GM21381 (cell line): ENCODE data around the gene RAB31.
"Not testable (repeated sequence)": the region's sequence is repeated elsewhere in the genome, so short reads cannot be mapped to it uniquely, and the experiment has no call there.

Source experiments
- ATAC-seq: cut with Tn5 transposase; IDR thresholded peaks from one replicate; pipeline ENCODE4 v1.9.1; 2021; ENCODE audit warnings: mild to moderate bottlenecking, moderate library complexity; ENCODE audit not compliant: unreplicated experiment

Gene RAB31

GRCh38 chr18:9874728-9875127, 166.6 kb downstream of the RAB31 start:
- ATAC-seq: no peak

DNA sequence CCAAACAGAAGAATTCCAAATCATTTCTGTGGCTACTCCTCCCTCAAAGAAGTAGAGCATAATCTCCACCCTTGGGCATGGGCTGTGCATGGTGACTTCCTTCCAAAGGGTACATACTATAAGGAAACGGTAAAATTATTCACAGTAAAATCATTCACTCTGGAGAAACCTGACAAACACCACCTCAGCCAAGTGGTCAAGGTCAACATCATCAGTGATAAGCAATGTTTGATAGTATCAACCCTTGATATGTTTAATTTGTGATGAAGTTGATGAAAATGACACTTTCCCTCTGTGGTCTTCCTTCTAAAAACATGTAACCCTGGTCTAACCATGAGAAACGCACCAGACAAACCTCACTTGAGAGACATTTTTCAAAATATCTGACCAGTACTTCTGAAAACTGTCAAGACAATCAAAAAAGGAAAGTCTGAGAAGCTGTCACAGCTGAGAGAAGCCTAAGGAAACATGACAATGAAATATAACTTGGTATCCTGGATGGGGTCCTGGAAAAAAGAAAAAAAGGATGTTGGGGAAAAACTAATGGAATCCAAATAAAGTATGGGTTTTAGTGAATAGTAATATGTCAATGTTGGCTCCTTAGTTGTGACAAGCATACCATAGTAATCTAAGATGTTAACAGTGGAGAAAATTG, 168.2 kb downstream of the RAB31 start:
- ATAC-seq: no peak

DNA sequence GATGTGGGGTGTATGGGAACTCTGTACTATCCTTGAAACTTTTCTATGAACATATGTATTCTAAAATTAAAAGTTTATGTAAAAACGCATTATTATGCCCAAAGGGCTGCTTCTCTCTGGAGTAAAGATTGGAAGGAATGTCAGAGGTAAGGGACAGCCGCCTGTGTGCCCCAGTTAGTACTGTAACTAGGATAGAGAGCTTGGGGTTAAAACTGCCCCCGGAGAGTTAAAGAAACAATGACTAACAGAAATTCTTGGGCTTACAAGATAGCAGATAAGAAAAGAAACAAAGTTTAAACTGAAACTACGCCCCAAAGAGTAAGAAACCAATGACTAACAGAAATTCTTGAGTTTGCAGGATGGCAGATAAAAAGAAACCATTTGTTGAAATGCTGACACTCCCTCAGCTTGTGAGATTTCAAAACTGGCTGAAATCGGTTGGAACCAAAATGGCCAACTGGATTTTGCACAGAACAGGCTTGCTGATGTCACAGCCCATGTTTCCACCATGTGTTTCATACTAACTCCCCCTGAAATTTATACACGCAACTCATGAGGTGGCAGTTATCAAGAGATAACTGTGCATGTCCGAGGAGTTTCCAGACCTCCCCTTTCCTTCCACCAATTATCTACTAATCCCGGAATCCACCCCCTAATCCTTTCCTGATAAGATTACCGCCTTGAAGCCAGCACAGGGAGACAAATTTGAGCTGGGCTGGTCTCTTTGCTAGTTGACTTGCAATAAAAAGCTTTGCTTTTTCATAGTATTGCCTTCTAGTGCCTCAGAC, 169.0 kb downstream of the RAB31 start:
- ATAC-seq: no peak

DNA sequence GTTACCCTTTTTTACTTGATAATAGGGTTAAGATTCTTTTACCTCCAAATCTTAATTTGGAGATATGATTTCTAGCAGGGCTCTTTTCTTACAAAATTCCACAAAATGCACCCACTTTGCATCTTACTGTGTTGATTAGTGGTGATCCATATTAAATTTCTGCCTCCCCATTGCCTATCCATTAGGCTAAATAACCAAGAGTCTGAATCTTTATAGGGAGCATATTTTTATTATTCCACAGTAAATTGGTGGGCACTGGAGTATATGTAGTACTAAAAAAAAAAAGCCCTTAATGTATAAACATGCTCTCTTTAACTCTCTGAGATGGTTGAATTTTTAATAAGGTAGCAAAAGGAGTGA, 169.5 kb downstream of the RAB31 start:
- ATAC-seq: no peak

DNA sequence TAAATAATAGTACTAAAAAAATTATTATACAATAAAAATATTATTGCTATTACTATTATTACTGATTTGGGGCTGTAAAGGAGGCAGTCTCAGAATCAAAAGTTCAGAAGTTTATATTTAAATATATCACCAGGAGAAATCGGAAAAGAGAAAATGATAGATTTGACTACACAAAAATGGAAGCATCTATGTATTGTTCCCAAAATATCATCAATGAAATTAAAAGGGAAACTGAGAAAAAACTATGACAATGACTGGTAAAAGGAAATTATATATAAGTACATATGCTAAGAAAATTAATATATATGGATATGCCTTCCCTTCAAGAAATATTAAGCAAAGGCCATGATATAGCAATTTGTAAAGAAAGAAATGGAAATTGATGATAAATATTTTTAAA, 170.0 kb downstream of the RAB31 start:
- no peak for ATAC-seq

GRCh38 chr18:9878783-9879242, 170.7 kb downstream of the RAB31 start:
- ATAC-seq: no peak

GRCh38 chr18:9884090-9884489, 176.0 kb downstream of the RAB31 start:
- ATAC-seq: no peak

- ATAC-seq: no peak
These were observed 176.5 kb downstream of the RAB31 start for GRCh38 chr18:9884532-9885140.

GRCh38 chr18:9885170-9886004, 177.3 kb downstream of the RAB31 start, which contains the start of gene TXNDC2:
TXNDC2 (plus strand) TSS chr18:9885973; CDS start chr18:9886681, 708 bp downstream.
- no peak for ATAC-seq

GRCh38 chr18:9886005-9886348, 177.9 kb downstream of the RAB31 start:
- ATAC-seq: no peak

GRCh38 chr18:9887992-9888391, 179.9 kb downstream of the RAB31 start:
- ATAC-seq: no peak

DNA sequence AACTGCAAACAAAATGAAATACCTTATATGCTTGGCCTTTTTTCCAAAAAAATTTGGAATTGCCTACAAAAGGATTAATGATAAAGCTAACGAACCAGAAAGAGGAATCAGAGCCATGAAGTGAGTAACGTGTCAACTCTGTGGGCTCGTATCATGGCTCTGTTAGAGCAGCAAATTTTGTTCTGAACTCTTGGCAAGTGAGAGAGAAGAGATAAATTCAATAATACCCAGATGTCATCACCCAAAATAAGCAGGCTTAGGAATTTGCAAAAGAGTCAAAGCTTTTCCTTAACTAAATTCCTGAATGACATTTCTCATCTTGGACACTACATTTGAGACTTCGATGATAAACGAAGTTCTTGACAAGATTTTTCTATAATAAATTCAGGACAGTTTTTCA, 182.1 kb downstream of the RAB31 start:
- ATAC-seq: no peak

- ATAC-seq: no peak
These were observed 182.9 kb downstream of the RAB31 start for GRCh38 chr18:9890957-9891356.

DNA sequence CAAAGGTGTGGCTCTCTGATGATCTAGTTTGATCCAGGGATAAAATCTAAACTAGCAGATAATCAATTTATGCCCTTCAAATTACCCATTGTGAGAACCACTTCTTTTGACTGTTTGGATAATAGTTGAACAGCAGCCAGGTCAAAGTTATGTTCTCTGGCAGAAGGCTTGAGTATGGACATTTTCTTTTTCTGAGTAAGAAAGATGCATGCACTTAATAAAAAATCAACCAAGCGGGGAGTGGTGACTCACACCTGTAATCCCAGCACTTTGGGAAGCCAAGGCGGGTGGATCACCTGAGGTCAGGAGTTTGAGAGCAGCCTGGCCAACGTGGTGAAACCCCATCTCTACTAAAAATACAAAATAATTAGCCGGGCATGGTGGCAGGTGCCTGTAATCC, 183.4 kb downstream of the RAB31 start:
- not testable (repeated sequence) for ATAC-seq

DNA sequence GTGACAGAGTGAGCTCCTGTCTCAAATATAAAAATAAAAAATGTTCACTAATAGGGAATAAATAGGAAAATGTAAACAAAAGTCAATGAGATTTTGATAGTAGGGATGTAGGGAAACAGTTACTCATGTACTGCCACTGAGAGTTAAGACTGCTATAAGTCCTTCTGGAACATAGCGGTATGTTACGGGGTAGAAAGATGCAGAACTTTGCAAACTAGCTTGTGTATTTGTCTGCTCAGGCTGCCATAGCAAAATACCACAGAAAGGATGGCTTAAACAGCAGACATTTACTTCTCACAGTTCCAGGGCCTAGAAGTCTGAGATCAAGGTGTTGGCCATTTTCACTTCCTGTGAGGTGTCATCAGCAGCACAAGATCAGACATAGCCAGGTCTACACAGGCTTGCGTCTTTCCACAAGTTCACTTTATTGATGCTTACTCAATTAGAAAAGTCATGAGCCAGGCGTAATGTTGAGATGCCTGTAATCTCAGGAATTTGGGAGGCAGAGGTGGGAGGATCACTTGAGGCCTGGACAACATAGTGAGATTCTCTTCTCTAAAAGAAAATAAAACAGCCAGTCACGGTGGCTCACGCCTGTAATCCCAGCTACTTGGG, 186.5 kb downstream of the RAB31 start:
- no peak for ATAC-seq

- ATAC-seq: no peak
These were observed 189.0 kb downstream of the RAB31 start for GRCh38 chr18:9897129-9897528.

- ATAC-seq: not testable (repeated sequence)
These were observed 189.7 kb downstream of the RAB31 start for GRCh38 chr18:9897787-9898291.

DNA sequence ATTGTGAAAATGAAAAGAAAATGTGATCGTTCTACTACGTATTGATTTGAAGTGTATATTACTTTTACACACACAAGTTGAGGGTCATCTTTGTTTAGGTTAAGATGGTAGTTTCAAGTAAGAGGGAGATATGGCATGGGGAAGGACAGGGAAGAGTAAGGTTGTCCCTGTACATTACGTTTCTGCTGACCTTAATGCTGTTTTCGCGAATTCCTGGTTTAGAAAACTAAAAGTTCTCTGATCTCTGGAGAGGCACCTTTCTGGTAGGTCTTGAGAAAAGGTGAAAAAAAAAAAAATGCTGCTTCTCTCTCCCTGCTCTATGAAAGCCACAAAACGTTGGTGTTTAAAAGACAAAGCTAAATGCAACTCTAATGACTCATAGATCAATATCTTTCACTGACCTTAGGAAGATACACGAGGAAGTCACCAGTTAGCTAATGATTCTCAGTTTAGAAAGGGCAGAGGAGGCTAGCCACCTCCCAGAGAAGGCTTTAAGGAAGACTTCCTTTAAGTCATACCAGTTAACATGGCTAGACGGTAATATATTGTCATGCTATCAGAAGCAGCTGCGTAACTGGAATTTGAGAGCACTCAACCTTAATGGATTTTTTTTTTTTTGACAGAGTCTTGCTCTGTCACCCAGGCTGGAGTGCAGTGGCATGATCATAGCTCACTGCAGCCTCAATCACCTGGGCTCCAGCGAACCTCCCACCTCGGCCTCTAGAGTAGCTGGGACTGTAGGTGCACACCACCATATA, 190.9 kb downstream of the RAB31 start:
- no peak for ATAC-seq

DNA sequence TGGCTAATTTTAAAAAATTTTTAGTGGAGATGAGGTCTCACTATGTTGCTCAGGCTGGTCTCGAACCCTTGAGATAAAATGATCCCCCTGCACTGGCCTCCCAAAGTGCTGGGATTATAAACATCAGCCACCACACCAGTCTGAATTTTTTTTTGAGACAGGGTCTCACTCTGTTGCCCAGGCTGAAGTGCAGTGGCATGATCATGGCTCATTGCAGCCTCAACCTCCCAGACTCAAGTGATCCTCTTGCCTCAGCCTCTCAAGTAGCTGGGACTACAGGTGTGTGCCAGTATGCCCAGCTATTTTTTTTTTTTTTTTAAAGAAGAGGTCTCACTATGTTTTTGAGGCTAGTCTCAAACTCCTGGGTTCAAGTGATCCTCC, 191.4 kb downstream of the RAB31 start:
- not testable (repeated sequence) for ATAC-seq

GRCh38 chr18:9900699-9901098, 192.6 kb downstream of the RAB31 start:
- ATAC-seq: no peak
